K562 (cell line): Measurements from ENCODE around the gene LGR6. TPM values are rescaled to one million over a fixed set of nuclear protein-coding genes. Genes with fewer than 3 reads are reported as not detected.

ENCODE experiments used
- CREBBP ChIP-seq: IDR thresholded peaks from one replicate; pipeline ENCODE4 v1.6.1; 2012; ENCODE audit warnings: low read depth, mild to moderate bottlenecking, control low read depth, inconsistent platforms, low read length
- ELF2 ChIP-seq: fragments of 250-450 bp; sonication (Bioruptor Pico); IDR thresholded peaks from 2 replicates; pipeline ENCODE4 v1.5.0; 2021; ENCODE audit warnings: mild to moderate bottlenecking
- KDM2B ChIP-seq: fragments of 250-450 bp; sonication (Bioruptor Pico); IDR thresholded peaks from 2 replicates; pipeline ENCODE4 v1.8.0; 2021; ENCODE audit warnings: mild to moderate bottlenecking, moderate library complexity
- KLF6 ChIP-seq: fragments of 250-450 bp; sonication (Bioruptor Pico); IDR thresholded peaks from 2 replicates; pipeline ENCODE4 v1.4.0; 2020; ENCODE audit warnings: mild to moderate bottlenecking, moderate library complexity, borderline replicate concordance
- NCOA1 ChIP-seq: fragments of 450-650 bp; IDR thresholded peaks from 2 replicates; pipeline ENCODE4 v1.6.1; 2016; ENCODE audit warnings: low read depth
- NR2C2 ChIP-seq, 2 experiments: fragments of 200-800 bp in 1 of 2; sonication (Bioruptor generic) in 1 of 2; sonication (generic) in 1 of 2; formaldehyde crosslinking in 1 of 2; IDR thresholded peaks; 2 replicates each; pipeline versions ENCODE4 v1.6.1 to v1.8.0; 2016 to 2022; ENCODE audit warnings: mild to moderate bottlenecking in 1 of 2, missing compliant biosample characterization in 1 of 2, missing genetic modification characterization in 1 of 2, missing genetic modification reagents in 1 of 2
- POLR2AphosphoS5 ChIP-seq: IDR thresholded peaks from 2 replicates; pipeline ENCODE4 v1.6.1; 2011; ENCODE audit warnings: mild to moderate bottlenecking, low read depth, low read length, moderate library complexity; ENCODE audit not compliant: control insufficient read depth, insufficient read depth
- RUNX1 ChIP-seq: sonication (generic); IDR thresholded peaks from 2 replicates; pipeline ENCODE4 v1.6.1; 2016; ENCODE audit warnings: antibody characterized with exemption, low read depth
- SMC3 ChIP-seq: conservative IDR thresholded peaks from 2 replicates; pipeline ENCODE4 v1.6.1; 2011; ENCODE audit warnings: low read depth, low read length, improper control_type of control experiment; ENCODE audit not compliant: insufficient read depth
- TAF1 ChIP-seq: IDR thresholded peaks from 2 replicates; pipeline ENCODE4 v1.6.1; 2011; ENCODE audit warnings: mild to moderate bottlenecking, low read length, moderate library complexity; ENCODE audit not compliant: insufficient read depth, control insufficient read depth, severe bottlenecking; ENCODE audit errors: extremely low read depth
- ZFP36 ChIP-seq: fragments of 150-350 bp; IDR thresholded peaks from 2 replicates; pipeline ENCODE4 v1.6.1; 2018; ENCODE audit warnings: low read length, low read depth; ENCODE audit not compliant: partially characterized antibody
- ZNF24 ChIP-seq: fragments of 450-650 bp; IDR thresholded peaks from 2 replicates; pipeline ENCODE4 v1.6.1; 2016
- ZSCAN29 ChIP-seq: fragments of 450-650 bp; IDR thresholded peaks from 2 replicates; pipeline ENCODE4 v1.6.1; 2017
- polyA plus RNA-seq, 8 experiments: library from polyadenylated mRNA; depleted of rRNA in 4 of 8; stranded (reverse) in 5 of 8; unstranded in 3 of 8; fragments of >200 nt; fragmentation: Nextera tagmentation in 2 of 8; fragmentation: Illumina TruSeq in 1 of 8; extraction: Ambion mirVana in 2 of 8; extraction: Trizol in 1 of 8; gene quantifications; 2 replicates each; pipeline versions ENCODE4 v1.2.1 to v1.2.3, GENCODE V29; 2011 to 2014; ENCODE audit warnings: inconsistent platforms in 1 of 8, missing spikeins in 1 of 8
- total RNA-seq, 7 experiments: library from RNA; depleted of rRNA in 6 of 7; stranded (reverse); fragments of >200 nt in 6 of 7; fragmentation: Illumina TruSeq in 2 of 7; extraction: Trizol in 2 of 7; gene quantifications; 2 replicates each; pipeline versions ENCODE4 v1.2.1 to v1.2.3, GENCODE V29; 2011 to 2021; ENCODE audit warnings: low replicate concordance in 1 of 7
- TF ChIP-seq, protein P1 (sequence below), 3 experiments: fragments of 200-800 bp in 1 of 3; fragments of 250-450 bp in 1 of 3; fragments of 450-650 bp in 1 of 3; sonication (Bioruptor Pico) in 1 of 3; sonication (Bioruptor generic) in 1 of 3; formaldehyde crosslinking in 1 of 3; IDR thresholded peaks; 2 replicates each; pipeline versions ENCODE4 v1.6.1 to v1.8.0; 2016 to 2022; ENCODE audit warnings: mild to moderate bottlenecking in 2 of 3, missing genetic modification characterization in 2 of 3, missing compliant biosample characterization in 1 of 3, moderate library complexity in 1 of 3
- TF ChIP-seq, protein P2 (sequence below): fragments of 250-450 bp; sonication (Bioruptor Pico); IDR thresholded peaks from 2 replicates; pipeline ENCODE4 v1.4.0; 2020; ENCODE audit warnings: mild to moderate bottlenecking, moderate library complexity
- TF ChIP-seq, protein P3 (sequence below): fragments of 250-450 bp; sonication (Bioruptor Pico); IDR thresholded peaks from 2 replicates; pipeline ENCODE4 v1.8.0; 2022; ENCODE audit warnings: moderate library complexity, mild to moderate bottlenecking, inconsistent platforms
- TF ChIP-seq, protein P4 (sequence below): sonication (generic); formaldehyde crosslinking; IDR thresholded peaks from 2 replicates; pipeline ENCODE4 v1.8.1; 2023; ENCODE audit warnings: mild to moderate bottlenecking, missing genetic modification reagents

The LGR6 gene
- total and polyA plus RNA-seq, 9 of the 15 experiments (the other 6 are each of a cell fraction or from before 2014, with no cell fraction given) = 0.01 to 0.54 (median 0.17) TPM; not detected in 1

DNA sequence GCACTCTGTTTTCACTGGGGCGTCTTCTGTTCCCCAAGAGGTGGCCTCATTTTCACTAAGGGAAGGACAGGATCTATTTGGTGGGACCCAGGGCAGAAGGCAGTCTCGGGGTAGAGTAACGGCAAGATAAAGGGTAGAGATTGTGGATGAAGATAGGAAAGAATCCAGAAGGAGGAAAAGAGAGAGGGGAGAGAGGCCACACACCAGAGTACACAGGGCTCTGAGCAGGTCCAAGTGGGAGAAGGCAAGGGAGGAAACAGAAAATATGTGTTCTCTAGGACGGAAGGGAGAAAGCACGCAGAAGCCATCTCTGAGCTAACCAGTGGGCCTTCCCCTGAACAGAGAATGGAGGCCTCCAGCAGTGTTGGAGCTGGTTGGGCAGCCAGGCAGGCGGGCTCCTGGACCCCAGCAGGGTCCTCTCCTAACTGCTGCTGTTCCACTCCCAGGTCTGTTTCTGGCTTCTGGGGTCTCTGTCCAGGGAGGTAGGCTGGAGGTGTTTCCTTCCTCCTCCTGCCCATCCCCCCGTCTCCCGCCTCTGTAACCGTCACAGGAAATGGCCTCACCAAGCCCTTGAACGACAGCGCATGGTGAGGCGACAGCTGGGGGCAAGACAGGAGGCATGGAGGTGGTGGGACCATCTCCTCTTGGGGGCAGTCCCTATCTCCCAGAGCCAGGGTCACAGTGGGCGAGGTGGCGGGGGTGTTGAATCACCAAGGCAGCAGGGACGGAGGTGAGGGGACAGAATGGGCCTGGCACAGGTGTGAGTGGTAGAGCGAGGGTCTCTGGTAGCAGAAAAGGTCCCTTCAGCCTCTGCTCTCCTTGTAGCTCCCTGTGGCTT is 33.8 kb upstream of the LGR6 start (continued):
- peak; percentile 14; the same call in 1 of the 2 replicates for TF ChIP-seq NR2C2 (CRISPR knock-in tag; IDR thresholded peaks at IDR 0.05)
- TF ChIP-seq NR2C2 (tag; IDR thresholded peaks at IDR 0.05) = peak; percentile 58
- peak; percentile 83 for TF ChIP-seq TAF1
- no peak for TF ChIP-seq NCOA1
- TF ChIP-seq KLF6 (CRISPR knock-in tag) = peak; percentile 9; the same call in 1 of the 2 replicates
- TF ChIP-seq SMC3 = no peak
- TF ChIP-seq POLR2AphosphoS5 = peak; percentile 80
- TF ChIP-seq ZNF24 = no peak
- peak; percentile 81 for TF ChIP-seq ELF2 (CRISPR knock-in tag)
- no peak for TF ChIP-seq ZSCAN29
- TF ChIP-seq, protein P1, sequence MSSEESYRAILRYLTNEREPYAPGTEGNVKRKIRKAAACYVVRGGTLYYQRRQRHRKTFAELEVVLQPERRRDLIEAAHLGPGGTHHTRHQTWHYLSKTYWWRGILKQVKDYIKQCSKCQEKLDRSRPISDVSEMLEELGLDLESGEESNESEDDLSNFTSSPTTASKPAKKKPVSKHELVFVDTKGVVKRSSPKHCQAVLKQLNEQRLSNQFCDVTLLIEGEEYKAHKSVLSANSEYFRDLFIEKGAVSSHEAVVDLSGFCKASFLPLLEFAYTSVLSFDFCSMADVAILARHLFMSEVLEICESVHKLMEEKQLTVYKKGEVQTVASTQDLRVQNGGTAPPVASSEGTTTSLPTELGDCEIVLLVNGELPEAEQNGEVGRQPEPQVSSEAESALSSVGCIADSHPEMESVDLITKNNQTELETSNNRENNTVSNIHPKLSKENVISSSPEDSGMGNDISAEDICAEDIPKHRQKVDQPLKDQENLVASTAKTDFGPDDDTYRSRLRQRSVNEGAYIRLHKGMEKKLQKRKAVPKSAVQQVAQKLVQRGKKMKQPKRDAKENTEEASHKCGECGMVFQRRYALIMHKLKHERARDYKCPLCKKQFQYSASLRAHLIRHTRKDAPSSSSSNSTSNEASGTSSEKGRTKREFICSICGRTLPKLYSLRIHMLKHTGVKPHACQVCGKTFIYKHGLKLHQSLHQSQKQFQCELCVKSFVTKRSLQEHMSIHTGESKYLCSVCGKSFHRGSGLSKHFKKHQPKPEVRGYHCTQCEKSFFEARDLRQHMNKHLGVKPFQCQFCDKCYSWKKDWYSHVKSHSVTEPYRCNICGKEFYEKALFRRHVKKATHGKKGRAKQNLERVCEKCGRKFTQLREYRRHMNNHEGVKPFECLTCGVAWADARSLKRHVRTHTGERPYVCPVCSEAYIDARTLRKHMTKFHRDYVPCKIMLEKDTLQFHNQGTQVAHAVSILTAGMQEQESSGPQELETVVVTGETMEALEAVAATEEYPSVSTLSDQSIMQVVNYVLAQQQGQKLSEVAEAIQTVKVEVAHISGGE (CRISPR knock-in tag; IDR thresholded peaks at IDR 0.05) = peak in 1 of 3 experiments; percentile 64; a peak in 2 of 6 replicates
- TF ChIP-seq ZFP36 = no peak
- no peak for TF ChIP-seq CREBBP
- TF ChIP-seq RUNX1 = no peak
- TF ChIP-seq, protein P2, sequence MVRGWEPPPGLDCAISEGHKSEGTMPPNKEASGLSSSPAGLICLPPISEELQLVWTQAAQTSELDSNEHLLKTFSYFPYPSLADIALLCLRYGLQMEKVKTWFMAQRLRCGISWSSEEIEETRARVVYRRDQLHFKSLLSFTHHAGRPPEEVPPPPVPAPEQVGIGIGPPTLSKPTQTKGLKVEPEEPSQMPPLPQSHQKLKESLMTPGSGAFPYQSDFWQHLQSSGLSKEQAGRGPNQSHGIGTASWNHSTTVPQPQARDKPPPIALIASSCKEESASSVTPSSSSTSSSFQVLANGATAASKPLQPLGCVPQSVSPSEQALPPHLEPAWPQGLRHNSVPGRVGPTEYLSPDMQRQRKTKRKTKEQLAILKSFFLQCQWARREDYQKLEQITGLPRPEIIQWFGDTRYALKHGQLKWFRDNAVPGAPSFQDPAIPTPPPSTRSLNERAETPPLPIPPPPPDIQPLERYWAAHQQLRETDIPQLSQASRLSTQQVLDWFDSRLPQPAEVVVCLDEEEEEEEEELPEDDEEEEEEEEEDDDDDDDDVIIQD (CRISPR knock-in tag) = no peak
- TF ChIP-seq KDM2B = no peak
- TF ChIP-seq, protein P3, sequence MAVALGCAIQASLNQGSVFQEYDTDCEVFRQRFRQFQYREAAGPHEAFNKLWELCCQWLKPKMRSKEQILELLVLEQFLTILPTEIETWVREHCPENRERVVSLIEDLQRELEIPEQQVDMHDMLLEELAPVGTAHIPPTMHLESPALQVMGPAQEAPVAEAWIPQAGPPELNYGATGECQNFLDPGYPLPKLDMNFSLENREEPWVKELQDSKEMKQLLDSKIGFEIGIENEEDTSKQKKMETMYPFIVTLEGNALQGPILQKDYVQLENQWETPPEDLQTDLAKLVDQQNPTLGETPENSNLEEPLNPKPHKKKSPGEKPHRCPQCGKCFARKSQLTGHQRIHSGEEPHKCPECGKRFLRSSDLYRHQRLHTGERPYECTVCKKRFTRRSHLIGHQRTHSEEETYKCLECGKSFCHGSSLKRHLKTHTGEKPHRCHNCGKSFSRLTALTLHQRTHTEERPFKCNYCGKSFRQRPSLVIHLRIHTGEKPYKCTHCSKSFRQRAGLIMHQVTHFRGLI (CRISPR knock-in tag) = 0 out of 2 replicates have a peak, but pooled peaks have one; percentile 18
- TF ChIP-seq, protein P4, sequence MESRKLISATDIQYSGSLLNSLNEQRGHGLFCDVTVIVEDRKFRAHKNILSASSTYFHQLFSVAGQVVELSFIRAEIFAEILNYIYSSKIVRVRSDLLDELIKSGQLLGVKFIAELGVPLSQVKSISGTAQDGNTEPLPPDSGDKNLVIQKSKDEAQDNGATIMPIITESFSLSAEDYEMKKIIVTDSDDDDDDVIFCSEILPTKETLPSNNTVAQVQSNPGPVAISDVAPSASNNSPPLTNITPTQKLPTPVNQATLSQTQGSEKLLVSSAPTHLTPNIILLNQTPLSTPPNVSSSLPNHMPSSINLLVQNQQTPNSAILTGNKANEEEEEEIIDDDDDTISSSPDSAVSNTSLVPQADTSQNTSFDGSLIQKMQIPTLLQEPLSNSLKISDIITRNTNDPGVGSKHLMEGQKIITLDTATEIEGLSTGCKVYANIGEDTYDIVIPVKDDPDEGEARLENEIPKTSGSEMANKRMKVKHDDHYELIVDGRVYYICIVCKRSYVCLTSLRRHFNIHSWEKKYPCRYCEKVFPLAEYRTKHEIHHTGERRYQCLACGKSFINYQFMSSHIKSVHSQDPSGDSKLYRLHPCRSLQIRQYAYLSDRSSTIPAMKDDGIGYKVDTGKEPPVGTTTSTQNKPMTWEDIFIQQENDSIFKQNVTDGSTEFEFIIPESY (CRISPR knock-in tag) = no peak
